Parathyroid adenoma (tissue), 2 donors: ENCODE data around the gene RPS6KA3.

ENCODE experiments used
- H2AFZ ChIP-seq: fragments of 300-600 bp; sonication (generic); one replicate; pipeline ENCODE4 v1.7.0; 2017; ENCODE audit warnings: antibody characterized with exemption, mild to moderate bottlenecking
- H3K27ac ChIP-seq: fragments of 300-600 bp; sonication (generic); one replicate; pipeline ENCODE4 v1.7.0; 2017
- H3K27me3 ChIP-seq: fragments of 300-600 bp; sonication (generic); one replicate; pipeline ENCODE4 v1.7.0; 2017; ENCODE audit warnings: low read length; ENCODE audit not compliant: control insufficient read depth, insufficient read depth
- H3K36me3 ChIP-seq: fragments of 300-600 bp; sonication (generic); one replicate; pipeline ENCODE4 v1.7.0; 2017; ENCODE audit warnings: low read length; ENCODE audit not compliant: control insufficient read depth, insufficient read depth
- H3K4me1 ChIP-seq: fragments of 300-600 bp; sonication (generic); one replicate; pipeline ENCODE4 v1.7.0; 2017; ENCODE audit warnings: control low read depth
- H3K4me2 ChIP-seq: fragments of 300-600 bp; sonication (generic); one replicate; pipeline ENCODE4 v1.7.0; 2017; ENCODE audit warnings: low read length
- H3K4me3 ChIP-seq: fragments of 300-600 bp; sonication (generic); one replicate; pipeline ENCODE4 v1.7.0; 2017; ENCODE audit warnings: low read depth, low read length
- H3K79me2 ChIP-seq: fragments of 300-600 bp; sonication (generic); one replicate; pipeline ENCODE4 v1.7.0; 2017; ENCODE audit warnings: control low read depth
- H3K9ac ChIP-seq: fragments of 300-600 bp; sonication (generic); one replicate; pipeline ENCODE4 v1.7.0; 2017; ENCODE audit warnings: mild to moderate bottlenecking
- H3K9me3 ChIP-seq: fragments of 300-600 bp; sonication (generic); one replicate; pipeline ENCODE4 v1.7.0; 2017; ENCODE audit warnings: low read length; ENCODE audit not compliant: control insufficient read depth
- TF ChIP-seq, protein P1 (sequence below): fragments of 300-600 bp; sonication (generic); IDR thresholded peaks from one replicate; pipeline ENCODE4 v1.7.0; 2017; ENCODE audit warnings: antibody characterized with exemption, mild to moderate bottlenecking
- donor health status: primary hyperparathyroidism.

RPS6KA3 gene

DNA sequence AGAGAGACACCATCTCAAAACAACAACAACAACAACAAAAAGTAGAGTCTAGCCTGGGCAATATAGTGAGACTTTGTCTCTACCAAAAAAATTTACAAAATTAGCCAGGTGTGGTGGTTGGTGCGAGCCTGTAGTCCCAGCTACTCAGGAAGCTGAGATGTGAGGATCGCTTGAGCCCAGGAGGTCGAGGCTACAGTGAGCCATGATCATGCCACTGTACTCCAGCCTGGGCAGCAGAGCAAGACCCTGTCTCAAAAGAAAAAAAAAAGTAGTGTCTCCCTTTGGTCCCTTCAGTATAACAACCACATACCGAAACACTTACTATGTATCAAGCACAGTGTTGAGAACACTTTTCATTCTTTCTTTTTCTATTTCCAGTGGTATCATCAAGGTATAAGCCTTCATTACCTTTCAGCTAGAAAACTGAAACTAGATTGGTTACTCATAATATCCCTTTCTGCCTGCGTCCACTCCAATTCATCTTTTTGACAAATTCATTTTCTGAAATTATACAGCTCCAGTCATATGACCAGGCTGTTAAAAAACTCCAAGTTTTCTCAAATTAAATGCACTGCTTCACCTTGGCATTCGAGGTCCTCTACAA is 54.1 kb downstream of the RPS6KA3 start:
- Histone ChIP-seq H3K27me3 (no peaks in the 10 kb centered on the region), H3K9me3 (no peaks in the 10 kb centered on the region), H2AFZ (no peak overlapping the region), H3K4me2 (no peak overlapping the region), H3K27ac (no peak overlapping the region), H3K4me3 (no peak overlapping the region), H3K79me2 (peaks cover 2% of the 10 kb centered on the region), H3K9ac (no peak overlapping the region), H3K4me1 (no peaks in the 10 kb centered on the region), H3K36me3 (no peaks in the 10 kb centered on the region)
- TF ChIP-seq, protein P1, sequence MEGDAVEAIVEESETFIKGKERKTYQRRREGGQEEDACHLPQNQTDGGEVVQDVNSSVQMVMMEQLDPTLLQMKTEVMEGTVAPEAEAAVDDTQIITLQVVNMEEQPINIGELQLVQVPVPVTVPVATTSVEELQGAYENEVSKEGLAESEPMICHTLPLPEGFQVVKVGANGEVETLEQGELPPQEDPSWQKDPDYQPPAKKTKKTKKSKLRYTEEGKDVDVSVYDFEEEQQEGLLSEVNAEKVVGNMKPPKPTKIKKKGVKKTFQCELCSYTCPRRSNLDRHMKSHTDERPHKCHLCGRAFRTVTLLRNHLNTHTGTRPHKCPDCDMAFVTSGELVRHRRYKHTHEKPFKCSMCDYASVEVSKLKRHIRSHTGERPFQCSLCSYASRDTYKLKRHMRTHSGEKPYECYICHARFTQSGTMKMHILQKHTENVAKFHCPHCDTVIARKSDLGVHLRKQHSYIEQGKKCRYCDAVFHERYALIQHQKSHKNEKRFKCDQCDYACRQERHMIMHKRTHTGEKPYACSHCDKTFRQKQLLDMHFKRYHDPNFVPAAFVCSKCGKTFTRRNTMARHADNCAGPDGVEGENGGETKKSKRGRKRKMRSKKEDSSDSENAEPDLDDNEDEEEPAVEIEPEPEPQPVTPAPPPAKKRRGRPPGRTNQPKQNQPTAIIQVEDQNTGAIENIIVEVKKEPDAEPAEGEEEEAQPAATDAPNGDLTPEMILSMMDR, result no peak

DNA sequence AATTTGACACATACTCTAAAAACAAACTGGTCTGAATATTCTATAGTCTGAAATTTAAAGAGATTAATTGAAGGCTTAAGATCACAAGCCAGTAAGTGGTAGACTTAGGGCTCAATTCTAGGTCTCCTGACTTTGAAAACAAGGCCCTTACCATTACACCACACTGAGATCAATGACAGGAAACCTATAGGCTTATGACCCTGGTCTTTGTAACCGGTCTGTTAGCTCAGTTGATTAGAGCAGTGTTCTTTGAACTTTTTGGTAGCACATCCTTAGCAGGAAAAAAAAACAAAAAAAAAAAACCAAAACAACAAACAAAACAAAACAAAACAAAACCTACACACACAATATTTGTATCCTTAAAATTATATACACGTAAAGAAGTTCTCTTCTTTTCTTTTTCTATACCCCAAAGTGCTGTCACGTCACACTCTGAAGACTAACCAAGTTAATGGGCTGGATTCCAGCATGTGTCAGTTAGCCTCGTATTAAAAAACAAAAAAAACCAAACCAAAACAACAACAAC is 55.4 kb downstream of the RPS6KA3 start:
- Histone ChIP-seq H3K4me3 (no peak overlapping the region), H3K36me3 (no peaks in the 10 kb centered on the region), H3K9me3 (no peaks in the 10 kb centered on the region), H2AFZ (no peak overlapping the region), H3K79me2 (peaks cover 2% of the 10 kb centered on the region), H3K27ac (no peak overlapping the region), H3K4me2 (no peak overlapping the region), H3K4me1 (no peaks in the 10 kb centered on the region), H3K27me3 (no peaks in the 10 kb centered on the region), H3K9ac (no peak overlapping the region)
- TF ChIP-seq, protein P1, result no peak

DNA sequence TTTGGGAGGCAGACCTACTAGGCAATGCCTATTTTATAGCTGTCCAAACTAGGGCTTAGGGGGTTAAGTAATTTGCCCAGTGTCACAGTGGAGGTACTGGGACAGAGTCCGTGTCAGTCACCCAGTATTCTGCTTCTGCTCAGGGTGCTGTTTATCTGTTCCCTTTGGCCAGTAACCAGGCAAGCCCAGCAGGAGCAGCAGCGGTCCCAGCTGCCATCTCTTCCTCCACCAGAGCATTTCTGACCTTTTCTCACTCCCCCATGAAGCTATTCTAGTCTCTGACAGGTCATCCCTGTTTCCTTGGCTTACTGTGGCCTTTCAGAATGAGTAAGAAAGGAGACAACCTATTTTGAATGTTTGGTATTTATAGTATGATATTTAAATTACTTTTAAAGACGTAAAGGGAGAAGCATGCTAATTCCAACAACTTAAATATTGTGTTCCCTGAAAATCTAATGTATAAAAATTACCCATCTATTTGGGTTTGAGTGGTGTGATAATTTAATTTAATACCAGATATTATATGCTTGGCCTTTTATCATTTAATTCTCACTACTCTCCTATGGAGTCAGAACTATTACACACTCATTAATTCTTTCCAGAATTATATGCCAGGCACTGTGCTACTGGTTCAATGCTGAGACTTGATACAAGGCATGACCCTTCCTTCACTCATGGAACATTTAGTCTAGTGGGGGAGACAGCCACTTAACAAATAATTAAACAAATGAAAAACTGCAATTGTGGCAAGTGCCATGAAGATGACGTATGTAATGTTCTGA is 60.6 kb downstream of the RPS6KA3 start:
- TF ChIP-seq, protein P1, result no peak
- H3K4me3 ChIP-seq, result no peak overlapping the region
- H3K27me3 ChIP-seq, result no peaks in the 10 kb centered on the region

DNA sequence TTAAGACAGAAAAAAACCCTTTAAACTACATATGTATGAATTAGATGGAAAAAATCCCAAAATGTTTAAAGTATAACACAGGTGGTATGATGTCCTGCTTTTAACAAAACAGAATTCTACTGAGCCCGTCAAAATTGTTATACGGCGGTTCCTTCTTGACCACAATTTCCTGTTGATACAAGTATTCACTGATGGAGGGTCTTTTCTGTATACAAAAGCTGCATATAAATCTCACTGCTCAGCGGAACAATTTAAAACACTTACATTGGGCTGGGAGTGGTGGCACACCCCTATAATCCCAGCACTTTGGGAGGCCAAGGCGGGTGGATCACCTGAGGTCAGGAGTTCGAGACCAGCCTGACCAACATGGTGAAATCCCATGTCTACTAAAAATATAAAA is 62.4 kb downstream of the RPS6KA3 start:
- H3K27me3 ChIP-seq, result no peaks in the 10 kb centered on the region
- no peak overlapping the region for H2AFZ ChIP-seq
- no peaks in the 10 kb centered on the region for H3K4me1 ChIP-seq
- TF ChIP-seq, protein P1, result no peak
- no peaks in the 10 kb centered on the region for H3K36me3 ChIP-seq
- no peaks in the 10 kb centered on the region for H3K9me3 ChIP-seq
- H3K4me2 ChIP-seq, result no peak overlapping the region
- H3K79me2 ChIP-seq, result no peaks in the 10 kb centered on the region
- no peak overlapping the region for H3K4me3 ChIP-seq
- no peak overlapping the region for H3K9ac ChIP-seq
- no peak overlapping the region for H3K27ac ChIP-seq

More for the DNA sequence above, 60.6 kb downstream of the RPS6KA3 start:
- H3K4me1 ChIP-seq, result no peaks in the 10 kb centered on the region
- no peak overlapping the region for H3K27ac ChIP-seq
- H3K9me3 ChIP-seq, result no peaks in the 10 kb centered on the region
- no peak overlapping the region for H3K9ac ChIP-seq
- H3K36me3 ChIP-seq, result no peaks in the 10 kb centered on the region
- H2AFZ ChIP-seq, result no peak overlapping the region
- H3K4me2 ChIP-seq, result no peak overlapping the region
- peaks cover under 1% of the 10 kb centered on the region for H3K79me2 ChIP-seq
